Spinal cord (tissue), 10 donors: ENCODE results near the gene KLF7. TPM values are rescaled to one million over a fixed set of nuclear protein-coding genes. Genes with fewer than 3 reads are reported as not detected.
A peak's percentile ranks its signal among the peaks of the same experiment; 100 is the strongest.

Source experiments
- DNase-seq, 6 donors: peaks; one replicate each; pipeline versions ENCODE4 v3.0.0 to v3.0.0-alpha.2; 2013 to 2015; ENCODE audit warnings: low spot score in 6 of 6, low read depth in 4 of 6
- H3K27ac ChIP-seq: one replicate; pipeline ENCODE4 v1.5.1; 2013; ENCODE audit warnings: low read depth, low read length, control low read depth
- H3K27me3 ChIP-seq: one replicate; pipeline ENCODE4 v1.6.1; 2013; ENCODE audit warnings: low read length; ENCODE audit not compliant: control insufficient read depth, insufficient read depth
- H3K36me3 ChIP-seq: one replicate; pipeline ENCODE4 v1.6.1; 2013; ENCODE audit warnings: low read length; ENCODE audit not compliant: control insufficient read depth, insufficient read depth
- H3K4me1 ChIP-seq: one replicate; pipeline ENCODE4 v1.6.1; 2013; ENCODE audit warnings: low read length; ENCODE audit not compliant: control insufficient read depth, insufficient read depth
- H3K4me3 ChIP-seq: one replicate; pipeline ENCODE4 v1.5.1; 2013; ENCODE audit warnings: low read depth, low read length, control low read depth
- H3K9me3 ChIP-seq: one replicate; pipeline ENCODE4 v1.6.1; 2013; ENCODE audit warnings: low read length; ENCODE audit not compliant: control insufficient read depth, insufficient read depth
- WGBS: methylation state at CpG from one replicate; pipeline ENCODE4 v1.1.5; 2013; ENCODE audit warnings: missing lambda C conversion rate; ENCODE audit not compliant: insufficient coverage; 5-methylcytosine and 5-hydroxymethylcytosine counted together
- polyA plus RNA-seq, 2 donors: library from polyadenylated mRNA; unstranded; fragments of 120-200 nt; gene quantifications; one replicate each; pipeline ENCODE4 v1.2.1, GENCODE V29; 2013; ENCODE audit not compliant: insufficient read length in 2 of 2
- total RNA-seq, 2 donors: library from RNA; depleted of rRNA in 1 of 2; stranded (reverse); fragments of 120-200 nt in 1 of 2; fragments of >200 nt in 1 of 2; gene quantifications; one replicate each; pipeline versions ENCODE4 v1.2.3 to v1.2.4, GENCODE V29; 2013 to 2014
- donor health status: healthy.

KLF7 gene
- total and polyA plus RNA-seq, 4 donors: 18.2 to 30.0 (median 26.3) TPM

DNA sequence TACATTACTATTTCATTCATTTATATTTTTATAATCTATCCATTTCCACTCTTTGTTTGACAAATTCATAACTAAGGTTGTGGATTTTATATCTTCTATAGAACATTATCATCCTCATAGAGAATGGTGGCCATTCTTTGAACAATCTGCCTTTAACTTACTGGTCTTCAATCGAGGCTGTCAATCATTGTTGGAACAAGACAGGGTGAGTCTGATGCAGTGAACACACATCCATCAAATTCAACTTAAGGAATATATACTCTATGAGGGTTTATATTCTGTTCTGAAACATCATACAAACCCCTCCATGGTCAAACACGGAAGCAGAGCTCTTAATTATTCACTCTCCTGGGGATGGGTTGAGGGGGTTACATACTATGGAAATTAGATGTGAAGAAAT is 28.3 kb upstream of the KLF7 start:
- no peak overlapping the region for H3K4me3 ChIP-seq
- no peaks in the 10 kb centered on the region for H3K27me3 ChIP-seq
- H3K9me3 ChIP-seq: no peaks in the 10 kb centered on the region
- DNase-seq: no peak
- WGBS: no CpG with 5 or more reads among the region's 2 CpGs
- no peaks in the 10 kb centered on the region for H3K4me1 ChIP-seq
- no peaks in the 10 kb centered on the region for H3K36me3 ChIP-seq
- H3K27ac ChIP-seq: no peak overlapping the region

GRCh38 chr2:207188626-207189419 is 23.1 kb upstream of the KLF7 start:
- Histone ChIP-seq H3K4me1 (no peaks in the 10 kb centered on the region), H3K27ac (peak overlapping the region; percentile 15), H3K4me3 (no peak overlapping the region), H3K36me3 (no peaks in the 10 kb centered on the region), H3K9me3 (no peaks in the 10 kb centered on the region), H3K27me3 (no peaks in the 10 kb centered on the region)
- peak in 1 of 6 donors; percentile 58 for DNase-seq
- WGBS: 21% methylated on average over 2 of the region's 3 CpGs

- Histone ChIP-seq H3K27me3 (no peaks in the 10 kb centered on the region), H3K36me3 (no peaks in the 10 kb centered on the region), H3K9me3 (no peaks in the 10 kb centered on the region), H3K27ac (no peak overlapping the region), H3K4me1 (no peaks in the 10 kb centered on the region), H3K4me3 (no peak overlapping the region)
- no peak for DNase-seq
- 97% methylated on average over 6 of the region's 6 CpGs for WGBS
Observed at GRCh38 chr2:207185372-207185771, 19.6 kb upstream of the KLF7 start.

- Histone ChIP-seq H3K9me3 (no peaks in the 10 kb centered on the region), H3K36me3 (no peaks in the 10 kb centered on the region), H3K27ac (no peak overlapping the region), H3K4me1 (no peaks in the 10 kb centered on the region), H3K27me3 (no peaks in the 10 kb centered on the region), H3K4me3 (no peak overlapping the region)
- no peak for DNase-seq
- WGBS: 85% methylated on average over 2 of the region's 5 CpGs
Observed at GRCh38 chr2:207184768-207185167, 19.0 kb upstream of the KLF7 start.

DNA sequence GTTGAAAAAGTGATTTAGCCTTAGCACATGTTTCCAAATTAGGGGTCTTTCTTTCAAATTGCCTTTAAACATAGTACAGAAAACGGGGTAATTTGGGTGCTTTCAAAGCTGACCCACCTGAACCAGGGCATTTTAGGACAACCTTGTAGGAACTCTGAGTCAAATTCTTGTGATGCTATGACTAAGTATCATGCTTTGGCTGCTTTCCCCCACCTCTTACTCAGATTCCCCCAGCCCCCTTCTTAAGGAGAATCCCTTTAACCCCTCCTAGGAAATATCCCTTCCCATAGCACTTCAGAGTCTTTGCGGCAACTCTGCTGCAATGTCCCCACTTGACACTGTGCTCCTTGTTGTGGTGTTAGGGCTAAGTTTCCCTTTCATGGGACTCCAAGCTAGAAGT is 18.6 kb upstream of the KLF7 start:
- H3K27me3 ChIP-seq: no peaks in the 10 kb centered on the region
- H3K9me3 ChIP-seq: no peaks in the 10 kb centered on the region
- WGBS: 75% methylated on average over 1 of the region's 2 CpGs
- H3K27ac ChIP-seq: no peak overlapping the region
- H3K4me3 ChIP-seq: no peak overlapping the region
- H3K4me1 ChIP-seq: no peaks in the 10 kb centered on the region
- H3K36me3 ChIP-seq: no peaks in the 10 kb centered on the region
- no peak for DNase-seq

DNA sequence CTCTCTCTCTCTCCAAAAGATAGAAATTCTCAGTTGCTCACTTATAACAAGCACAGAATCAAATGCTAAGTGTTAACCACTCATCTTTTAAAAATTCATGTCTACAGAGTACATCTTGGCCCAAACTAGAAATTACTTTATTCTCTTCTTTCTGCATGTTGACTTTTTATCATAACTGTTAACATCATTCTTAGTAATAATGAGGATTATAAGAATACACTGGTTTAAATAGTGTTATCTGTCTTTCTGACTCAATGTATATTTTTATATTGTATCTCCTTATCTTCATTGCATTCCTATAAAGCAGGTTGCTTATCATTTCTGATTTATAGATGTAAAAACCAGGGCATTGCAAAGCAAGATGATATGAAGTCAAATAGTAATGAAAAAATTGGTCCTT is 17.8 kb upstream of the KLF7 start:
- H3K9me3 ChIP-seq: no peaks in the 10 kb centered on the region

DNA sequence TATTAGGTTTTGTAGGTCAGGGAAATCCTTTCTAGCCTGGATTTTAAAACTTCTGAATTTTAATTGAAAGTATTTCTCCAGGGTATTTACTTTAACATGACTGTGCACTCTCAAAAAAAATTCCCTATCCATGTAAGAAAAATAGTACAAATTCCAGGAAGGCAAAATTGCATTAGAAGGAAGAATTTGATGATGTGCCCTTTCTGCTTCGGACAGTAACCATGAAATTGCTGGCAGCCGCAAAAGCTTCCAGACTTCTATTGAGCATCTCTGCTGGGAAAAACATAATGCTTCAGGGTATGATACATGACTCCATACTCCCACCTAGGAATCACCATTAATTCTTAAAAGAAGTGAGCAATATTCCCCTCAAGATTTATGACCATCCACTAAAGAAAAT is 17.2 kb upstream of the KLF7 start:
- Histone ChIP-seq H3K27me3 (no peaks in the 10 kb centered on the region), H3K4me3 (no peak overlapping the region), H3K27ac (no peak overlapping the region), H3K4me1 (no peaks in the 10 kb centered on the region), H3K36me3 (no peaks in the 10 kb centered on the region), H3K9me3 (no peaks in the 10 kb centered on the region)
- no CpG with 5 or more reads among the region's 2 CpGs for WGBS
- no peak for DNase-seq

More for the DNA sequence above, 17.8 kb upstream of the KLF7 start:
- H3K27ac ChIP-seq: no peak overlapping the region
- no peak overlapping the region for H3K4me3 ChIP-seq
- H3K36me3 ChIP-seq: no peaks in the 10 kb centered on the region
- no peaks in the 10 kb centered on the region for H3K4me1 ChIP-seq
- no peaks in the 10 kb centered on the region for H3K27me3 ChIP-seq
- DNase-seq: no peak

DNA sequence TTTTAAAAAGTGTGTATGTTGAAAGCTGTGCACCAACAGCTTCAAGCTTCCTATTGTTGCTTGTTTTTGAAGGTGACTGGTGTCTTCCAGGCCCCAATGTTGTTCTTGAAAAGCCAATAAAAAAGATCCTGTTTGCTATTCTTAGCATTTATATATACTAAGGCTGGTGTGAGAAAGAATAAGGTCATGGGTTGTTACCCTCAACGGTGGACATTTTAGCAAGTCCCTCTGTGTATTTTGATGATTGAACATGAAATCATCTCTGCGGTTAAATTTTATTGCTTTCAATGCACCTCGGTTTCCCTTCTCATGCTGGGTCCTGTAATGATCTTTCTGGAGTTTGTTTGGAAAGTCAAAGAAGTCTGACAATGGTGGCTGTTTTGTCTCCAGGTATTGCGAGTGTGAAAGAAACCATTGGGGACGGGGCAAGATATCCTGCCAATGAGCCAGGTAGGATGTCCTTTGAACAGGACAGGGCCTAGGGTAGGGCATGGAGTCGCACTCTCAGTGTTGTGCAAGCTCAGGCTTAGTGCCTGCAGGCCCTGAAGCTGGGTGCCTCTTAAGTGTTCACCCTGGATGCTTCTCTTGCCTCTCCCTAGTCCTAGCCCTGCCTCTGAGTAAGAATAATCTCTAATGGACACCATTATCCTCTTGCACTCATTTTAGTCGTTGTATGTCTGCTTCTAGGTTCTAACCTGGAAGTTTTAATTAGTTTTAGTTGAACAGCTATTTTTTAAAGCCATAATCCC is 16.0 kb upstream of the KLF7 start:
- Histone ChIP-seq H3K9me3 (no peaks in the 10 kb centered on the region), H3K27me3 (no peaks in the 10 kb centered on the region), H3K36me3 (no peaks in the 10 kb centered on the region), H3K4me1 (no peaks in the 10 kb centered on the region), H3K4me3 (no peak overlapping the region), H3K27ac (no peak overlapping the region)
- 93% methylated on average over 6 of the region's 7 CpGs for WGBS
- no peak for DNase-seq

DNA sequence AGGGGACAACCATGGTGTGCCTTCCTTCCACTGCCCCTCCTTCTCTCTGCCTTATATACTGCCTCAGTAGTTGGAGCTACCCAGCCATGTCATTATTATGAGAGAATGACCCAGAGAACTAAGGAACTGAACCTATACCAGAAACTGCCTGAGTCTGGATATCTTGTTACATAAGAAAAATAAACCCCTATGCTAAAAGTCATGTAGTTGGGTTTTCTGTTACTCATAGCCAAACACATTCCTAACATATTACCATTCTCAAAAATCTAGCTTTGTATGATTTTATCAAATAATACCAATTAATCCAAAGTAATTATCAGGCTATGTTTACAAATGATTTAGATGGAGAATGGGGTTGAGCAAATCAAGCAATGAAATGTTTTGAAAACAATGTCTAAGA is 15.0 kb upstream of the KLF7 start:
- Histone ChIP-seq H3K27me3 (no peaks in the 10 kb centered on the region), H3K9me3 (no peaks in the 10 kb centered on the region), H3K4me3 (no peak overlapping the region), H3K36me3 (no peaks in the 10 kb centered on the region), H3K4me1 (no peaks in the 10 kb centered on the region), H3K27ac (no peak overlapping the region)
- DNase-seq: no peak

GRCh38 chr2:207176247-207176646 is 10.5 kb upstream of the KLF7 start:
- no peak for DNase-seq
- H3K36me3 ChIP-seq: no peaks in the 10 kb centered on the region
- H3K27ac ChIP-seq: no peak overlapping the region
- H3K27me3 ChIP-seq: no peaks in the 10 kb centered on the region
- H3K4me1 ChIP-seq: no peaks in the 10 kb centered on the region
- H3K4me3 ChIP-seq: no peak overlapping the region
- H3K9me3 ChIP-seq: no peaks in the 10 kb centered on the region
